Suprapubic skin (tissue), 4 donors: ENCODE data around the gene FAM156B.

Experiments used
- EP300 ChIP-seq: sonication (generic); formaldehyde crosslinking; IDR thresholded peaks from one replicate; pipeline ENCODE4 v1.6.1; 2017; ENCODE audit warnings: antibody characterized with exemption
- POLR2A ChIP-seq, 2 donors: fragments of 450-650 bp; IDR thresholded peaks; one replicate each; pipeline ENCODE4 v1.6.1; 2017; ENCODE audit warnings: antibody characterized with exemption in 2 of 2, mild to moderate bottlenecking in 2 of 2, moderate library complexity in 2 of 2
- POLR2AphosphoS5 ChIP-seq, 3 donors: sonication (generic); formaldehyde crosslinking; IDR thresholded peaks; one replicate each; pipeline ENCODE4 v1.6.1; 2017; ENCODE audit warnings: antibody characterized with exemption in 3 of 3
- TF ChIP-seq, protein P1 (sequence below), 2 donors: fragments of 200-600 bp in 1 of 2; fragments of 450-650 bp in 1 of 2; sonication (generic) in 1 of 2; IDR thresholded peaks; one replicate each; pipeline ENCODE4 v1.5.1; 2016 to 2019; ENCODE audit warnings: antibody characterized with exemption in 2 of 2, mild to moderate bottlenecking in 1 of 2, moderate library complexity in 1 of 2

DNA sequence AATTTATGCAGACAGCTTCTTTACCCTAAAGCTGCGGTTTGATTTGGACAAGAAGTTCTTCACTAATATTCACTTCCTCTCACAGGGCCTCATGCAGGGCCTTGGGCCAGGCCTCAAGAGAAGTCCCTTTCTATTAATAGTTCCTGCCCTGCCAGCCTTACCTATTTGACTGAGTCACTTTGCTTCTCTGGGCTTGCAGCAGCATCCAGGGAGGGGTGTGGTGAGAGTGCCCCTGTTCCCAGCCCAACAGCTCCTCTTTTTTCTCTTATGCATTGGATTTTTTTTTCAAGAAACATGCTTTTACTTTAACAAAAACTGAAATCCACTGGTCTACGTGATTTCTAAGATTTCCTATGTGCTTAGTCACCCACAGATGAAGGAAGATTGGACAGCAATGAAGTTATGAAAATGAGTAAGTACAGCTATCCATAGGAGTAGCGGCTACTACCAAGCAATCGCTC is 26.7 kb downstream of the FAM156B start:
- TF ChIP-seq, protein P1, sequence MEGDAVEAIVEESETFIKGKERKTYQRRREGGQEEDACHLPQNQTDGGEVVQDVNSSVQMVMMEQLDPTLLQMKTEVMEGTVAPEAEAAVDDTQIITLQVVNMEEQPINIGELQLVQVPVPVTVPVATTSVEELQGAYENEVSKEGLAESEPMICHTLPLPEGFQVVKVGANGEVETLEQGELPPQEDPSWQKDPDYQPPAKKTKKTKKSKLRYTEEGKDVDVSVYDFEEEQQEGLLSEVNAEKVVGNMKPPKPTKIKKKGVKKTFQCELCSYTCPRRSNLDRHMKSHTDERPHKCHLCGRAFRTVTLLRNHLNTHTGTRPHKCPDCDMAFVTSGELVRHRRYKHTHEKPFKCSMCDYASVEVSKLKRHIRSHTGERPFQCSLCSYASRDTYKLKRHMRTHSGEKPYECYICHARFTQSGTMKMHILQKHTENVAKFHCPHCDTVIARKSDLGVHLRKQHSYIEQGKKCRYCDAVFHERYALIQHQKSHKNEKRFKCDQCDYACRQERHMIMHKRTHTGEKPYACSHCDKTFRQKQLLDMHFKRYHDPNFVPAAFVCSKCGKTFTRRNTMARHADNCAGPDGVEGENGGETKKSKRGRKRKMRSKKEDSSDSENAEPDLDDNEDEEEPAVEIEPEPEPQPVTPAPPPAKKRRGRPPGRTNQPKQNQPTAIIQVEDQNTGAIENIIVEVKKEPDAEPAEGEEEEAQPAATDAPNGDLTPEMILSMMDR (IDR thresholded peaks at IDR 0.05) = no peak
- TF ChIP-seq POLR2AphosphoS5 (IDR thresholded peaks at IDR 0.05) = no peak
- TF ChIP-seq EP300 = no peak
- TF ChIP-seq POLR2A (IDR thresholded peaks at IDR 0.05) = no peak
